ENCODE data around the gene GATA3. TPM values are rescaled to one million over a fixed set of nuclear protein-coding genes. Genes with fewer than 3 reads are reported as not detected.

Gene GATA3
- 59.6 to 67.4 TPM (median 63.6 TPM) in 3 replicates for total RNA-seq

- Mint-ChIP-seq H3K27me3 (ENCODE audit: low read depth) (peaks cover 18% of the 10 kb centered on the region), H3K27ac (peak within 1 kb of the TSS; percentile 99), H3K4me3 (peak within 1 kb of the TSS; percentile 96), H3K9me3 (no peaks in the 10 kb centered on the region), H3K36me3 (peaks cover 9% of the 10 kb centered on the region), H3K4me1 (peaks cover 53% of the 10 kb centered on the region)
- peak; percentile 74 to 81 for DNase-seq (ENCODE audit: low spot score in 2 of 2, unreplicated experiment in 2 of 2)
- TF ChIP-seq, protein P1, sequence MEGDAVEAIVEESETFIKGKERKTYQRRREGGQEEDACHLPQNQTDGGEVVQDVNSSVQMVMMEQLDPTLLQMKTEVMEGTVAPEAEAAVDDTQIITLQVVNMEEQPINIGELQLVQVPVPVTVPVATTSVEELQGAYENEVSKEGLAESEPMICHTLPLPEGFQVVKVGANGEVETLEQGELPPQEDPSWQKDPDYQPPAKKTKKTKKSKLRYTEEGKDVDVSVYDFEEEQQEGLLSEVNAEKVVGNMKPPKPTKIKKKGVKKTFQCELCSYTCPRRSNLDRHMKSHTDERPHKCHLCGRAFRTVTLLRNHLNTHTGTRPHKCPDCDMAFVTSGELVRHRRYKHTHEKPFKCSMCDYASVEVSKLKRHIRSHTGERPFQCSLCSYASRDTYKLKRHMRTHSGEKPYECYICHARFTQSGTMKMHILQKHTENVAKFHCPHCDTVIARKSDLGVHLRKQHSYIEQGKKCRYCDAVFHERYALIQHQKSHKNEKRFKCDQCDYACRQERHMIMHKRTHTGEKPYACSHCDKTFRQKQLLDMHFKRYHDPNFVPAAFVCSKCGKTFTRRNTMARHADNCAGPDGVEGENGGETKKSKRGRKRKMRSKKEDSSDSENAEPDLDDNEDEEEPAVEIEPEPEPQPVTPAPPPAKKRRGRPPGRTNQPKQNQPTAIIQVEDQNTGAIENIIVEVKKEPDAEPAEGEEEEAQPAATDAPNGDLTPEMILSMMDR (IDR thresholded peaks at IDR 0.05; ENCODE audit: unreplicated experiment) = no peak
Measured at GRCh38 chr10:8054494-8055407, at the start of gene GATA3. Gene GATA3, plus strand, starts transcription at chr10:8054688. Its CDS starts 968 bp downstream, at chr10:8055656.

- peaks cover 41% of the 10 kb centered on the region for H3K36me3 Mint-ChIP-seq
- DNase-seq (ENCODE audit: low spot score in 2 of 2, unreplicated experiment in 2 of 2) = no peak
- peaks cover 35% of the 10 kb centered on the region for H3K9me3 Mint-ChIP-seq
- H3K27ac Mint-ChIP-seq = no peak overlapping the region
- no peaks in the 10 kb centered on the region for H3K4me1 Mint-ChIP-seq
- H3K4me3 Mint-ChIP-seq = no peak overlapping the region
- TF ChIP-seq, protein P1 (IDR thresholded peaks at IDR 0.05; ENCODE audit: unreplicated experiment) = no peak
- H3K27me3 Mint-ChIP-seq (ENCODE audit: low read depth) = no peaks in the 10 kb centered on the region
Measured at GRCh38 chr10:8006274-8006999, 48.1 kb upstream of the GATA3 start.

- no peaks in the 10 kb centered on the region for H3K4me1 Mint-ChIP-seq
- H3K4me3 Mint-ChIP-seq = no peak overlapping the region
- no peak for DNase-seq (ENCODE audit: low spot score in 2 of 2, unreplicated experiment in 2 of 2)
- H3K27me3 Mint-ChIP-seq (ENCODE audit: low read depth) = no peaks in the 10 kb centered on the region
- H3K36me3 Mint-ChIP-seq = peaks cover 31% of the 10 kb centered on the region
- H3K27ac Mint-ChIP-seq = no peak overlapping the region
- TF ChIP-seq, protein P1 (IDR thresholded peaks at IDR 0.05; ENCODE audit: unreplicated experiment) = no peak
- H3K9me3 Mint-ChIP-seq = peaks cover 16% of the 10 kb centered on the region
Measured at GRCh38 chr10:8009031-8009430, 45.5 kb upstream of the GATA3 start.

GRCh38 chr10:8013006-8013405, 41.5 kb upstream of the GATA3 start:
- no peak overlapping the region for H3K27ac Mint-ChIP-seq
- H3K36me3 Mint-ChIP-seq = peaks cover 18% of the 10 kb centered on the region
- no peak overlapping the region for H3K4me3 Mint-ChIP-seq
- TF ChIP-seq, protein P1 (IDR thresholded peaks at IDR 0.05; ENCODE audit: unreplicated experiment) = no peak
- peaks cover 13% of the 10 kb centered on the region for H3K4me1 Mint-ChIP-seq
- H3K9me3 Mint-ChIP-seq = no peaks in the 10 kb centered on the region
- DNase-seq (ENCODE audit: low spot score in 2 of 2, unreplicated experiment in 2 of 2) = no peak
- H3K27me3 Mint-ChIP-seq (ENCODE audit: low read depth) = no peaks in the 10 kb centered on the region

DNA sequence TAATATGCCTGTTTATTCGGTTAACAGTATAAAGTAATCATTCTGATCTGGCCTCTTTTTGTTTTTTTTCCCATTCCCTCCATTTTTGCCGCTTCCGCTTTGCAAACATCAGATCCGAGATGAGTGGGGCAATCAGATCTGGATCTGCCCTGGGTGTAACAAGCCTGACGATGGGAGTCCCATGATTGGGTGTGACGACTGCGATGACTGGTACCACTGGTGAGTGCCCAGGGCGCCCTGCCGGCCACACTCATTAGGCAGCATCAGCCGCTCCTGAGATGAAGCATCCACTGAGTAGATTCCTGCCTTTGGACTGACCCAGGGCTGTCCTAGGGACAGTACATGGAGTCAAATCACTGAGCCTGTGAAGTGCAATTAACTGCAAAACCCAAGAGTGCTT, 40.9 kb upstream of the GATA3 start:
- H3K27ac Mint-ChIP-seq = no peak overlapping the region
- H3K4me3 Mint-ChIP-seq = no peak overlapping the region
- H3K27me3 Mint-ChIP-seq (ENCODE audit: low read depth) = no peaks in the 10 kb centered on the region
- no peaks in the 10 kb centered on the region for H3K9me3 Mint-ChIP-seq
- H3K36me3 Mint-ChIP-seq = peaks cover 17% of the 10 kb centered on the region
- peaks cover 14% of the 10 kb centered on the region for H3K4me1 Mint-ChIP-seq
- DNase-seq (ENCODE audit: low spot score in 2 of 2, unreplicated experiment in 2 of 2) = no peak
- TF ChIP-seq, protein P1 (IDR thresholded peaks at IDR 0.05; ENCODE audit: unreplicated experiment) = no peak
